ENCODE results near the gene CCDC88B. TPM values are rescaled to one million over a fixed set of nuclear protein-coding genes. Genes with fewer than 3 reads are reported as not detected.

Gene CCDC88B
- total RNA-seq, 2 experiments from 2014 or later: 152 to 164 TPM

GRCh38 chr11:64344787-64345186 is 4.8 kb downstream of the CCDC88B start:
- peaks cover 26% of the 10 kb centered on the region for H3K4me1 Mint-ChIP-seq
- H3K27ac Mint-ChIP-seq: no peak overlapping the region
- DNase-seq (no peak), ATAC-seq (no peak)
- CTCF ChIA-PET: interaction anchor here (1.5 to 1.6 kb wide), 3 partner anchors 10 to 30 kb away, joined by 3 to 5 read pairs (median 3); no protein-coding TSS in a partner anchor
- no peaks in the 10 kb centered on the region for H3K27me3 Mint-ChIP-seq
- no peak overlapping the region for H3K4me3 Mint-ChIP-seq
- H3K9me3 Mint-ChIP-seq (ENCODE audit: low read depth): no peaks in the 10 kb centered on the region
- H3K36me3 Mint-ChIP-seq: peaks cover 18% of the 10 kb centered on the region

GRCh38 chr11:64347193-64347867 is 7.3 kb downstream of the CCDC88B start:
- DNase-seq: no peak
- H3K27ac Mint-ChIP-seq: no peak overlapping the region
- no peaks in the 10 kb centered on the region for H3K27me3 Mint-ChIP-seq
- H3K4me3 Mint-ChIP-seq: no peak overlapping the region
- no peak for ATAC-seq
- CTCF ChIA-PET: no interaction called here
- H3K9me3 Mint-ChIP-seq (ENCODE audit: low read depth): no peaks in the 10 kb centered on the region
- peaks cover 13% of the 10 kb centered on the region for H3K36me3 Mint-ChIP-seq
- H3K4me1 Mint-ChIP-seq: peaks cover 11% of the 10 kb centered on the region

- ATAC-seq (no peak), DNase-seq (no peak)
- Mint-ChIP-seq H3K27me3 (no peaks in the 10 kb centered on the region), H3K9me3 (ENCODE audit: low read depth) (no peaks in the 10 kb centered on the region), H3K4me1 (peaks cover 11% of the 10 kb centered on the region), H3K27ac (no peak overlapping the region), H3K4me3 (no peak overlapping the region), H3K36me3 (peaks cover 12% of the 10 kb centered on the region)
- CTCF ChIA-PET: interaction anchor here (2.5 kb wide), 1 partner anchor 101 kb away, joined by 6 read pairs; no protein-coding TSS in a partner anchor
These were observed 8.5 kb downstream of the CCDC88B start for GRCh38 chr11:64348383-64349024.

- Mint-ChIP-seq H3K4me3 (no peak overlapping the region), H3K27ac (no peak overlapping the region), H3K27me3 (no peaks in the 10 kb centered on the region), H3K9me3 (ENCODE audit: low read depth) (no peaks in the 10 kb centered on the region), H3K36me3 (peaks cover 12% of the 10 kb centered on the region), H3K4me1 (peaks cover 11% of the 10 kb centered on the region)
- CTCF ChIA-PET: interaction anchor here (2.0 to 2.5 kb wide), 2 partner anchors 31 to 100 kb away, joined by 5 to 6 read pairs; partner anchors contain the start of genes PRDX5 and TRMT112
- DNase-seq (no peak), ATAC-seq (no peak)
These were observed 9.0 kb downstream of the CCDC88B start for GRCh38 chr11:64349025-64349387.

GRCh38 chr11:64349404-64349803 is 9.4 kb downstream of the CCDC88B start:
- no peak overlapping the region for H3K4me3 Mint-ChIP-seq
- H3K9me3 Mint-ChIP-seq (ENCODE audit: low read depth): no peaks in the 10 kb centered on the region
- CTCF ChIA-PET: interaction anchor here (2.0 to 2.5 kb wide), 2 partner anchors 32 to 100 kb away, joined by 5 to 6 read pairs; partner anchors contain the start of genes PRDX5 and TRMT112
- peaks cover 12% of the 10 kb centered on the region for H3K36me3 Mint-ChIP-seq
- H3K27ac Mint-ChIP-seq: no peak overlapping the region
- DNase-seq (no peak), ATAC-seq (no peak)
- H3K4me1 Mint-ChIP-seq: peaks cover 11% of the 10 kb centered on the region
- H3K27me3 Mint-ChIP-seq: no peaks in the 10 kb centered on the region

GRCh38 chr11:64351136-64351631 is 11.2 kb downstream of the CCDC88B start:
- peaks cover 7% of the 10 kb centered on the region for H3K36me3 Mint-ChIP-seq
- DNase-seq (no peak), ATAC-seq (no peak)
- H3K4me1 Mint-ChIP-seq: peaks cover 2% of the 10 kb centered on the region
- CTCF ChIA-PET: interaction anchor here (1.4 to 3.1 kb wide), 2 partner anchors 9 kb away, joined by 6 to 14 read pairs; no protein-coding TSS in a partner anchor
- H3K27ac Mint-ChIP-seq: no peak overlapping the region
- H3K27me3 Mint-ChIP-seq: no peaks in the 10 kb centered on the region
- no peak overlapping the region for H3K4me3 Mint-ChIP-seq
- H3K9me3 Mint-ChIP-seq (ENCODE audit: low read depth): no peaks in the 10 kb centered on the region

- no peaks in the 10 kb centered on the region for H3K9me3 Mint-ChIP-seq (ENCODE audit: low read depth)
- H3K4me3 Mint-ChIP-seq: no peak overlapping the region
- CTCF ChIA-PET: interaction anchor here (0.8 to 3.1 kb wide), 5 partner anchors 9 to 97 kb away, joined by 3 to 14 read pairs (median 4); partner anchors contain the start of genes PRDX5 and TRMT112
- no peak for ATAC-seq
- peaks cover 5% of the 10 kb centered on the region for H3K4me1 Mint-ChIP-seq
- no peak overlapping the region for H3K27ac Mint-ChIP-seq
- no peaks in the 10 kb centered on the region for H3K27me3 Mint-ChIP-seq
- peaks cover 5% of the 10 kb centered on the region for H3K36me3 Mint-ChIP-seq
- DNase-seq: no peak
These were observed 12.3 kb downstream of the CCDC88B start for GRCh38 chr11:64352099-64352994.

- H3K9me3 Mint-ChIP-seq (ENCODE audit: low read depth): no peaks in the 10 kb centered on the region
These were observed 13.2 kb downstream of the CCDC88B start for GRCh38 chr11:64352995-64353714.

GRCh38 chr11:64353715-64354506 is 13.9 kb downstream of the CCDC88B start:
- Mint-ChIP-seq H3K9me3 (ENCODE audit: low read depth) (no peaks in the 10 kb centered on the region), H3K27me3 (no peaks in the 10 kb centered on the region), H3K4me1 (peaks cover 18% of the 10 kb centered on the region), H3K4me3 (no peak overlapping the region), H3K27ac (no peak overlapping the region), H3K36me3 (peaks cover 5% of the 10 kb centered on the region)
- CTCF ChIA-PET: interaction anchor here (1.5 to 4.3 kb wide), 4 partner anchors 10 to 96 kb away, joined by 3 to 18 read pairs (median 9); no protein-coding TSS in a partner anchor
- DNase-seq: no peak
- ATAC-seq: no peak

More at GRCh38 chr11:64352995-64353714, 13.2 kb downstream of the CCDC88B start:
- Mint-ChIP-seq H3K4me1 (peaks cover 13% of the 10 kb centered on the region), H3K27me3 (no peaks in the 10 kb centered on the region), H3K27ac (no peak overlapping the region), H3K4me3 (no peak overlapping the region), H3K36me3 (peaks cover 5% of the 10 kb centered on the region)
- ATAC-seq: no peak
- CTCF ChIA-PET: interaction anchor here (0.6 to 4.3 kb wide), 6 partner anchors 10 to 127 kb away, joined by 3 to 18 read pairs (median 4); partner anchors contain the start of genes PRDX5 and TRMT112
- no peak for DNase-seq

GRCh38 chr11:64355078-64355940 is 15.3 kb downstream of the CCDC88B start:
- Mint-ChIP-seq H3K9me3 (ENCODE audit: low read depth) (no peaks in the 10 kb centered on the region), H3K27me3 (no peaks in the 10 kb centered on the region), H3K27ac (no peak overlapping the region), H3K4me3 (no peak overlapping the region), H3K4me1 (peaks cover 28% of the 10 kb centered on the region), H3K36me3 (peaks cover 2% of the 10 kb centered on the region)
- CTCF ChIA-PET: interaction anchor here (0.5 to 4.3 kb wide), 10 partner anchors 10 to 669 kb away, joined by 3 to 23 read pairs (median 4); partner anchors contain the start of genes CCDC88B, ESRRA, PRDX5 and TRMT112
- ATAC-seq: no peak
- DNase-seq: no peak
